ENCODE results near the gene ARHGAP40.
A peak's percentile ranks its signal among the peaks of the same experiment; 100 is the strongest.

The ARHGAP40 gene

GRCh38 chr20:38692436-38693411, 91.1 kb downstream of the ARHGAP40 start:
- DNase-seq: peak; percentile 39

- no peak for DNase-seq
Observed at GRCh38 chr20:38697306-38697705, 95.7 kb downstream of the ARHGAP40 start.

- no peak for DNase-seq
Observed at GRCh38 chr20:38698541-38698940, 96.9 kb downstream of the ARHGAP40 start.

GRCh38 chr20:38700141-38700540, 98.5 kb downstream of the ARHGAP40 start:
- no peak for DNase-seq

All from activated CD4-positive, CD25-positive, alpha-beta regulatory T cell treated with anti-CD3 and anti-CD28 coated beads, Interleukin-2, amount 50 U/mL, for 72 hours (primary cell).